GM19452 (cell line): ENCODE results near the gene RANGRF.

ENCODE experiments used
- ATAC-seq: cut with Tn5 transposase; IDR thresholded peaks from one replicate; pipeline ENCODE4 v1.9.1; 2021; ENCODE audit not compliant: unreplicated experiment

RANGRF gene

GRCh38 chr17:8312726-8313600 is 24.5 kb downstream of the RANGRF start:
- no peak for ATAC-seq

GRCh38 chr17:8314797-8315763 is 26.6 kb downstream of the RANGRF start:
- ATAC-seq = no peak

GRCh38 chr17:8315764-8316217 is 27.3 kb downstream of the RANGRF start:
- ATAC-seq = no peak

- ATAC-seq = no peak
Measured at GRCh38 chr17:8318010-8318935, 29.8 kb downstream of the RANGRF start.

- no peak for ATAC-seq
Measured at GRCh38 chr17:8320262-8320661, 31.8 kb downstream of the RANGRF start.

GRCh38 chr17:8320990-8321389 is 32.5 kb downstream of the RANGRF start:
- ATAC-seq = no peak

- ATAC-seq = no peak
Measured at GRCh38 chr17:8322061-8322460, 33.6 kb downstream of the RANGRF start.

GRCh38 chr17:8324132-8324531 is 35.7 kb downstream of the RANGRF start:
- no peak for ATAC-seq

GRCh38 chr17:8324923-8325322 is 36.5 kb downstream of the RANGRF start:
- no peak for ATAC-seq

- ATAC-seq = no peak
Measured at GRCh38 chr17:8326511-8327302, 38.2 kb downstream of the RANGRF start.

GRCh38 chr17:8327303-8327649 is 38.8 kb downstream of the RANGRF start:
- ATAC-seq = no peak

GRCh38 chr17:8332128-8332527 is 43.7 kb downstream of the RANGRF start:
- no peak for ATAC-seq

GRCh38 chr17:8332688-8333087 is 44.2 kb downstream of the RANGRF start:
- no peak for ATAC-seq

GRCh38 chr17:8333281-8333680 is 44.8 kb downstream of the RANGRF start:
- no peak for ATAC-seq

GRCh38 chr17:8337802-8338752 is 49.6 kb downstream of the RANGRF start:
- ATAC-seq = no peak

GRCh38 chr17:8338753-8339140 is 50.3 kb downstream of the RANGRF start:
- no peak for ATAC-seq

- ATAC-seq = no peak
Measured at GRCh38 chr17:8339540-8339939, 51.1 kb downstream of the RANGRF start, which contains the start of gene ODF4. Gene ODF4, plus strand, starts transcription at chr17:8339840. Its CDS starts 212 bp downstream, at chr17:8340052.
